RWPE1 (cell line): ENCODE results near the gene BAIAP3.

ENCODE experiments used
- CTCF ChIA-PET: fragments of 350-600 bp; sonication (Branson Sonifier 250); formaldehyde crosslinking; extraction: SDS; loops from one replicate; lab custom pipeline; 2021; lab: Yijun Ruan, JAX
- POLR2A ChIA-PET: fragments of 400-600 bp; formaldehyde crosslinking; extraction: SDS; loops from one replicate; lab custom pipeline; 2020; ENCODE audit warnings: antibody characterized with exemption; ENCODE audit not compliant: low non-redundant PET; lab: Yijun Ruan, JAX
- DNase-seq: peaks from one replicate; pipeline ENCODE4 v3.0.0; 2012; ENCODE audit warnings: low spot score
- H3K27ac ChIP-seq: fragments of 450-650 bp; 2 replicates; pipeline ENCODE4 v1.5.1; 2017
- TF ChIP-seq, protein P1 (sequence below): fragments of 450-650 bp; conservative IDR thresholded peaks from 2 replicates; pipeline ENCODE4 v1.5.1; 2017; ENCODE audit warnings: low read depth, mild to moderate bottlenecking

Gene BAIAP3

DNA sequence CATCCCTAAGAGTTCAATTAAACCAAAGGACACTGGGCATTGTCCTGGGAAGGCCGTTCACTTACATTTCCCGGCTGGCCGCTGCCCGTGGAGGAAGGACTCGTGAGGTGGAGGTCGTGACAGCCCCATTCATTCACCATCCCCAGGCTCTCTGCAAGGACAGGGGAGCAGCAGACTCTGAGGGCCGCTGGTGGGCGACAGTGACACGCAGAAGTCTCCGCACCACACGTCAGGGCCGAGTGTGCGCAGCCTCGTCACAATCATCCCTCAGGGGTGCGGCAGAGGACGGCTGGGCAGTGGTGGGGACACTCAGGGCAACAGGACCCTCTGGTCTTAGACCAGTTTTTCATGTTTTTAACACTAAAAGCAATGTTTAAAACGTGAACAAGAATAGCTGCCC, 59.4 kb downstream of the BAIAP3 start:
- ChIA-PET POLR2A (no interaction called here), CTCF (no interaction called here)
- no peak overlapping the region for H3K27ac ChIP-seq
- TF ChIP-seq, protein P1, sequence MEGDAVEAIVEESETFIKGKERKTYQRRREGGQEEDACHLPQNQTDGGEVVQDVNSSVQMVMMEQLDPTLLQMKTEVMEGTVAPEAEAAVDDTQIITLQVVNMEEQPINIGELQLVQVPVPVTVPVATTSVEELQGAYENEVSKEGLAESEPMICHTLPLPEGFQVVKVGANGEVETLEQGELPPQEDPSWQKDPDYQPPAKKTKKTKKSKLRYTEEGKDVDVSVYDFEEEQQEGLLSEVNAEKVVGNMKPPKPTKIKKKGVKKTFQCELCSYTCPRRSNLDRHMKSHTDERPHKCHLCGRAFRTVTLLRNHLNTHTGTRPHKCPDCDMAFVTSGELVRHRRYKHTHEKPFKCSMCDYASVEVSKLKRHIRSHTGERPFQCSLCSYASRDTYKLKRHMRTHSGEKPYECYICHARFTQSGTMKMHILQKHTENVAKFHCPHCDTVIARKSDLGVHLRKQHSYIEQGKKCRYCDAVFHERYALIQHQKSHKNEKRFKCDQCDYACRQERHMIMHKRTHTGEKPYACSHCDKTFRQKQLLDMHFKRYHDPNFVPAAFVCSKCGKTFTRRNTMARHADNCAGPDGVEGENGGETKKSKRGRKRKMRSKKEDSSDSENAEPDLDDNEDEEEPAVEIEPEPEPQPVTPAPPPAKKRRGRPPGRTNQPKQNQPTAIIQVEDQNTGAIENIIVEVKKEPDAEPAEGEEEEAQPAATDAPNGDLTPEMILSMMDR: no peak
- no peak for DNase-seq

DNA sequence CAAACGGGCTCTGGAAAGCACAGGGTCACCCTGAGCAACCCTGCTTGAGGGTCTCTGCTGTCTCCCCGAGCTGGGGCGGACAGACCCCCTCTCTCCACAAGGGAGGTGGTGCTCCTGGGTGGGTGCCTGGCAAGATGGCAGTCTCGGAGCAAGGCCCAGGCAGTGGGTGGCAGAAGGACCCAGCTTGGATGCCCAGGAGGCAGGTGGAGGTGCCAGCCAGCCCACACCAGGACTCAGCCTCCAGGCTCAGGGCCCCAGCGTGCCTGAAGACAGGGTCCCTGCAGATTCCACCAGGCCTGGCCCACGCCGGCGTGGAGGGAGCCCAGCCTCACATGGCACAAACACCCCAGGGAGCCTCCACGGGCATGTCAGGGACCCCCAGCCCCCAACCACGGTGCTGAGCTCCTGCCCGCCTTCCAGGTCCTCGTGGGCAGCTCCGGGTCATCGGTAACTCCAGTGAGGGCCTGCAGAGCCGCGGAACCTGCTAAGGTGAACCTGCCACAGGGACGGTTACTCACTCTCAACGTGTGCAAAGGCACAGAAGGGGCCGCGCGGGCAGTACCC, 60.2 kb downstream of the BAIAP3 start:
- DNase-seq: no peak
- POLR2A ChIA-PET: no interaction called here
- no peak overlapping the region for H3K27ac ChIP-seq
- TF ChIP-seq, protein P1: no peak
- CTCF ChIA-PET: no interaction called here

DNA sequence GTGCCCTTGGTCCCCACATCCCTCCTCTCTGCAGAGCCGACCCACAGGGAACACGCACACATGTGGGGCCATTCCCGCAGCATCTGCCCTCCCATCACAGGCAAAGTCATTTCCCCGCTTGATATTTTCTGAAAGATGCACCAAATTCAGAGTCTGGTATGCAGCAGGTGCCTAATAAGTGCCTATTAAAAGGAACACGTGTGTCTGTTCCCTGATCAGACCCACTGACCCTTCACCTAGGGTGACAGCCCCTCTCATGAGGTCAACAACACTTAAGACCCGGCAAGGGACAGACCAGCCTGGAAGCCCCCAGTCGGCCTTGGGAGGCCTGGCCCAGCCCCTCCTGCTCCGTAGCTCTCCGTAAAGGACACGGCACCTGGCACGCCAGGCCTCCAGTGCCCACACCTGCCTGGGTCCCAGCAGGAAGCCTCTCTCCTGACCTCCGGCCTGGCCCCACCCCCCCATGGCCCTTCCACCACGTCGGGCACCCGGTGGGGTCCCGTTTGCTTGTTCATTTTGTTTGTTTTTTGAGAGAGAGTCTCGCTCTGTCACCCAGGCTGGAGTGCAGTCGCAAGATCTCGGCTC, 61.0 kb downstream of the BAIAP3 start:
- DNase-seq: no peak
- H3K27ac ChIP-seq: no peak overlapping the region
- ChIA-PET CTCF (no interaction called here), POLR2A (no interaction called here)
- TF ChIP-seq, protein P1: no peak

DNA sequence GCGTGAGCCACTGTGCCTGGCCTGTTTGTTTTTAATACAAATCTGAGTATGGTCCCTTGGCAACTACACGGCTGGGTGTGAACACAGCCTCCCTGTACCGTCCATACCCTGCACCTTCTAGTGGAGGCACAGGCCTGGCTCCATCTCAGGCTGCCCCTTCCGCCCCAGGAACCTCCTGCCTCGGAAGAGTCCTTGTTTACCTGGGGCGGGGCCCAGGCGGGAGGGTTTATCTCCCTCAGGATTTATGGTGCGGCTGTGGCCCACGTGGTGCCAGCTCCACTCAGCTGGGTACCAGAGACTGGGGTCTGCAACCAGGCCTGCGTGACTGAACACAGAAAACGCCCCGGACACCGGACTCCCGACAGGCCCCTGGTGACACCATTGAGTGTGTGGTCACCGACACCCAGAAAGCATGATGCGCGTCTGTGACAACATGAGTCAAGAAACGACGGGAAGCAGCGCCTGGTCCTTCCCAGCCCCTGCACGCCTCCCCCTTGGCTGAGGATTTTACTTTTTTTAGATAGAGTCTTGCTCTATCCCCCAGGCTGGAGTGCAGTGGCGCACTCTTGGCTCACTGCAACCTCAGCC, 62.1 kb downstream of the BAIAP3 start:
- no peak overlapping the region for H3K27ac ChIP-seq
- CTCF ChIA-PET: interaction anchor here (0.6 kb wide), 1 partner anchor 9 kb away, joined by 4 read pairs; no protein-coding TSS in a partner anchor
- TF ChIP-seq, protein P1: no peak
- POLR2A ChIA-PET: no interaction called here
- DNase-seq: no peak

DNA sequence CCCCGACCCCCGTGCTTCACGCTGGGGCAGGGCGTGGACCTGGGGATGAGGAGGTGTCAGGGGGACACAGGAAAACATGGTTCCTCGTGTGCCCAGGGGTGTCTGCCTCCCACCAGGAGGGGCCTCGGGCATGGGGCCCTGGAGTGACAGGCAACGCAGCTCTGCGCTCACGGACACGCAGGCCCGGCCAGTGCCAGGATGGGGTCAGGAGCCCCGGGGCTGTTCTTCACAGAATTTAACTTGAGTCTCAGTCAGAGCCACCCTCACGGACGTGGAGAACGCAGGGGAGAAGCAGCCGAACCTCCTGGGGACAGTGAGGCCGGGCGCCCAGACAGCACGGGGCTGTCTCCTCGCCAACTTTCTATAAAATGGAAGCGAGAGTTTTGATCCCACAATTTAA, 64.3 kb downstream of the BAIAP3 start:
- ChIA-PET CTCF (no interaction called here), POLR2A (no interaction called here)
- no peak overlapping the region for H3K27ac ChIP-seq
- no peak for DNase-seq
- TF ChIP-seq, protein P1: no peak

DNA sequence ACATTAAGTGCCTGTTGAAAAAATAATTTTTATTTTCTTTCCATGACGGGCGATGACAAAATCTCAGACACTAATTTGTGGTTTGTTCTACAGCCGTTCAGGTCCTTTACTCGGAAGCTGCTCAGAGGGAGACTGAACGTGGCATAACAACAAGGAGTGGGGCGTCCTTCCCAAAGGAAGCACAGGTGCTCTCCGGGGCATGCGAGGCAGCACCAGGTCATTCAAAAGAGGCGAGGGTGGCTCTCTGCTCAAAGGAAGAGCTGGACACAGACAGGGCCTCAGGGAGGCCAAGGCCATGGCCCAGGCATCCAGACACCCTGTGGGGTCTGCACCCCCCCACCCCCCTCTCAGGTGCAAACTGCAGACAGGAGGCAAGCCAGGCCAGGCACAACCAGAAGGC, 64.9 kb downstream of the BAIAP3 start:
- no peak overlapping the region for H3K27ac ChIP-seq
- TF ChIP-seq, protein P1: no peak
- ChIA-PET CTCF (no interaction called here), POLR2A (interaction anchor here (0.6 kb wide), 1 partner anchor 18 kb away, joined by 3 read pairs; no protein-coding TSS in a partner anchor)
- no peak for DNase-seq
